Measurements from ENCODE around the gene TIMM10B.

TIMM10B gene, protein sequence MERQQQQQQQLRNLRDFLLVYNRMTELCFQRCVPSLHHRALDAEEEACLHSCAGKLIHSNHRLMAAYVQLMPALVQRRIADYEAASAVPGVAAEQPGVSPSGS

DNA sequence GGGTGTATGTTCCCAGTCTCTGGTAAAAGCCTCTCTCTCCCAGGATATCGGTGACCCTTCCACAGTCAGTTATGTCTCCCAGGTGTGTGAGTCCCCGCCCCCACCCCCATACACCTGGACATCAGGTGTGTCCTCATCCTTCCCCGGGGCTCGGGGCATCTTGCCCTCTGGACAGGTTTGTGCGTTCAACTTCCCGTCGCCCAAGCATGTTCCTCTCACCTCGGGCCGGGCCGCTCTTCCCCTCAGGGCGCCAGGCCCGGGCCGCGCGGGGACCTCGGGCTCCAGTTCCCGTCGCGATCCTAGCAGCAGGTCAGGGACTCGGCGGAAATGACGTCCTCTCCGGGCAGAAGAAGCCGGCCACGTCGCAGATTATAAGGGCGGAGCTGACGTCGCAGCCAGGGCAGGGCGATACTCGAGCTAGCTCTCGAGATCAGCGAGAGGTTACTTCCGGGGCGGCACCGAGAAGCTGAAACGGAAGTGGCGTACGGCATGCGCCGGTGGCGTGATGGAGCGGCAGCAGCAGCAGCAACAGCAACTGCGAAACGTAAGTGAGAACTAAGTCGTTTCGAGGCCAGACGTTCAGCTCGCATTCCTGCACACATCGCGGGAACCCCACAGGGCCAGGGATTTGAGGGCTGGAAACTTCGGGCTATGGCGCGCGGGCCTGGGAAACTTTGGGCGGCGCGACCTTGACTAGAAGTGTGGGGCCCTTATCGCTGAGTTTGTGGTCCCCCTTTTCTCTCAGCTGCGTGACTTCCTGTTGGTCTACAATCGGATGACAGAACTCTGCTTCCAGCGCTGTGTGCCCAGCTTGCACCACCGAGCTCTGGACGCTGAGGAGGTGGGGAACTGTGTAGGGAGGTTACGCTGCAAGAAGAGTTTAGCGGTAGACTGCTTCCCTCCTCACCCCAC, at the start of gene TIMM10B, which contains the start of gene ARFIP2:
TIMM10B (plus strand) TSS at position 490 of the 912 bp plus-strand sequence; CDS start at position 506, 16 bp downstream.
ARFIP2 (minus strand) TSS at position 320 of the 912 bp plus-strand sequence. CDS start 910 bp downstream, outside the sequence.
- peak; percentile 97 for DNase-seq

DNA sequence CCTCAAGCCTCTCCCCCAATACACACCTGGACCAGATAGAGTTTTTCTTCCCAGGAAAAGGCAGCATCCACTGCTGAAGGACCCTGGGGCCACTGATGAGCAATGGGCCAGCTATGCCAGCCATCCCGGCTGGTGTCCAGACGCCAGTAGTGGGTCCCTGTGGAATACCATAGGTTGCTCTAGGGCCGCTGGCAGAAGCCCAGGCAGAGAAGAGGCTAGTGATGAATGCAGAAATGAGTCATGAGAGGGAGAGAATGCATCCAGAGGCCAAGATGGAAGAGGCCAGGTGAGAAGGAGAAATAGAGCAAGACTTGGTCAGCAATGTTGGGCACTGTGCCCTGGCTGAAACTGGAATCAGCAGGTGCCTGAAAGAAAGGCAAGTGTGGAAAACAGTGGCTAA, 49.4 kb upstream of the TIMM10B start:
- DNase-seq, result no peak

DNA sequence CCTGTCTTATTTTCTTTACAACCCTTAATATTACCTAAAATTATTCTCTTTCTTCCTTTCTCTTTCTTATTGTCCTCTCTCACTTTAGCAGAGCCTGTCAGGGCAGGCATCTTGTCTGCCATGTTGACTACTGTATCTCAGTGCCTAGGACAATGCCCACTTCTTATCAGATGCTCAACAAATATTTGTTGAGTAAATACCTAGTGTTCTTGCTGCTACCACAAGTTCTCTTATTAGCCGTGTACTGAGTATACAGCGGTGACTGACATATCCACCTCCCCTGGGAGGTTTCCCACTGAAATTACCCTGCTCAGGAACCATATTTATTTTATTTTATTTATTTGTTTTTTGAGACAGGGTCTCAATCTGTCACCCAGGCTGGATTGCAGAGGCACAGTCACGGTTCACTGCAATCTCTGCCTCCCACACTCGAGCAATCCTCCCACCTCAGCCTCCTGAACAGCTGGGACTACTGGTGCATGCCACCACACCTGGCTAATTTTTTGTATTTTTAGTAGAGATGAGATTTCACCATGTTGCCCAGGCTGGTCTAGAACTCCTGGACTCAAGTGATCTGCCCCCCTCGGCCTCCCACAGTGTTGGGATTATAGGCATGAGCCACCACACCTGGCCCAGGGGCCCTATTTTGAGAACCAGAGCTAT, 47.2 kb upstream of the TIMM10B start:
- no peak for DNase-seq

DNA sequence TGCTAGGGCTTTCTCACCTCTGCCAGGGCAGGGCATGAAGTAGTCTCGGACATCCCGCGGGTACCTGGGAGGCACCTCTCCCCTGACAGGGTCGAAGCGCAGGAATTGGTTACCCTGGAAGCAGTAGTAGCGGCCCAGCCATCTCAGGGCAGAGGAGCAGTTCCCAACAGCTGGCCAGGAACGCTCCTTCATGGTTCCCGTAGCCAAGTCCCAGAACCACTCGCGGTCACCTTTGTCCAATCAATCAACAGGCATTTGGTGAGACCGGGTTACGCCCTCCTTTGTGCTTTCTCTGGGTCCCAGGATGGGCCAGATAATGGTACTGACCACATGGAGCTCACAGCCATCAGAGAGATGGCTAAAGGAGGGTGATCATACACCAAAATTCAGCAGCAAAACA, 43.9 kb upstream of the TIMM10B start:
- DNase-seq, result no peak

DNA sequence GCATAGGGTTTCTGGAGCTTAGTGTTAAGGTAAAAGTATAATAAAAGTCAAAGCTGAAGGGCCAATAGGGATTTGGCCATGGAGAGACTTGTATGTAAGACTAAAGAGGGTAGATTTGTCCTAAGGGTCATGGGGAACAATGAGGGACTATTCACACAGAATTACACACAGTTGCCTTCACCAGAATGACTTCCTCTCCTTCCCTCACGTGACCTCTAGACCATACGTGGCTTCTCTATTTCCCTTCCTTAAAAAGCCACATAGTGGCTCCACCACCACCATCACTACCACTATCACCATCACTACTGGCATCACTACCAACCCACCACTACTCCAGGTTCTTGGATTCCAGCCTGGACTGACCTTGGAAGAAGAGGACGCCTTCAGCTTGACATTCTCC, 43.3 kb upstream of the TIMM10B start:
- peak; percentile 71 to 76 for DNase-seq

DNA sequence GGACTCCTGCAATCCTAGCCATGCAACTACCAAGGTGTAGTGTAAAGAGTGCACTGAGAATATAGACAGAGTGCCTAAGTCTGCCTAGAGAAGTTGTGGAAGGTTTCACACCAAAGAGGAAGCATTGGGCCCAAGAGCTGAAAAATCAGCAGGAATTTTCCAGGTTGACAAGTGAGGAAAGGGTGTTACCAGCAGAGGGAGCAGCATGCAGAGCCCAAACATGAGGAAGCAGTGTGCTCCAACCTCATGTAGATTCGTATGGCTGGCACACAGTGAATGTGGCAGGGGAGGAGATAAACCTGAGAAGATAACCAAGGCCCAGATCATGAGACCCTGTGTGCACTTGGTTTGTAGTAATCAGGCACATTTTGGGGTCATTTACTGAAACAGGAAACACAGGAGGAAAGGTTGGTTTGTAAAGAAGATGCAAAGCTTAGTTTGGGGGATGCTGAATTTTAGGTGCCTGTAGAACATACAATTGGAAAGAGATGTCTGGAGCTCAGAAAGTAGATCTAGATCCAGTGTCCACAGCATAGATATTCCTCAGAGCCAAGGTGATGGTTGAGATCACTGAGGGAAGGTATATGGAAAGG, 42.2 kb upstream of the TIMM10B start:
- DNase-seq, result peak; percentile 55 to 80

DNA sequence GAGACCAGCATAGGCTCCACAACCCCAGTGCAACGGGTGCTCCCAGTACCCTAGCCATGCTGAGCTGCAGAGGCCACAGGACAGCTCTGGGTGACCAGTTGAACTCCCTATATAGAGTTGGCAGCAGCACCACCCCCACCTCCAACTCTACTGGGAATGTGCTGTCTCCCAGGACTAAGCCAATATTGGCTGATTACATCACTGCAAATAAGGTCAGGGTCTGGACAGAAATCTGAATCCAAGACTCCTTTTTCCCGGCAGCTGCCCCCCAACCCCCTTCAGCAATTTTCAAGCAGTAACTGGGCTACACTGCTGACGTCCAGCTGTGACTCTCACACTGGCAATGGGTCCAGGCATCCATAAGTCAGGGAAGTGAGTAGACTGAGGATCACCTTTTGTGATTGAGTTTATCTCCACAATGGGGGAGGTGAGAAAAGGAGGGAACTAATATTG, 40.4 kb upstream of the TIMM10B start, which contains the start of gene HPX:
HPX (minus strand) TSS at position 82 of the 453 bp plus-strand sequence; CDS start at position 58, 24 bp downstream.
- DNase-seq, result no peak

DNA sequence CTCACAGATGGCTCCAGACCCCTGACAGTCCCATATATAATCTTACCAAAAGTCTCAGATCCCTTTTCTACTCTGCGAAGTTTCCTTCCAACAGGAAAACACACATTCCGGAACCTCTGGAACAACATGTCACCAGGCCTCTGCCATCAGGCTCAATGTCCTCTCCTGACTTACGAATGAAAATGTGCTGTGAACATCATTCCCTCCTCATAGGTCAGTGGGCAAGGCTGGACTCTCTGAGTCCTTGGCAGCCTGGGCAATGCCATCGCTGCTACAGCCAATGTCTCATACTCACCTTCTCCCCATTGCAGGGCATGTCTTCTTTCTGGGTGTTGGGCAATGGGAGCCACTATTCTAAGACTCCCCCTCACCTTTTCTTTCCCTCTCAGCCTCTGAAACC, 38.9 kb upstream of the TIMM10B start:
- DNase-seq, result no peak

DNA sequence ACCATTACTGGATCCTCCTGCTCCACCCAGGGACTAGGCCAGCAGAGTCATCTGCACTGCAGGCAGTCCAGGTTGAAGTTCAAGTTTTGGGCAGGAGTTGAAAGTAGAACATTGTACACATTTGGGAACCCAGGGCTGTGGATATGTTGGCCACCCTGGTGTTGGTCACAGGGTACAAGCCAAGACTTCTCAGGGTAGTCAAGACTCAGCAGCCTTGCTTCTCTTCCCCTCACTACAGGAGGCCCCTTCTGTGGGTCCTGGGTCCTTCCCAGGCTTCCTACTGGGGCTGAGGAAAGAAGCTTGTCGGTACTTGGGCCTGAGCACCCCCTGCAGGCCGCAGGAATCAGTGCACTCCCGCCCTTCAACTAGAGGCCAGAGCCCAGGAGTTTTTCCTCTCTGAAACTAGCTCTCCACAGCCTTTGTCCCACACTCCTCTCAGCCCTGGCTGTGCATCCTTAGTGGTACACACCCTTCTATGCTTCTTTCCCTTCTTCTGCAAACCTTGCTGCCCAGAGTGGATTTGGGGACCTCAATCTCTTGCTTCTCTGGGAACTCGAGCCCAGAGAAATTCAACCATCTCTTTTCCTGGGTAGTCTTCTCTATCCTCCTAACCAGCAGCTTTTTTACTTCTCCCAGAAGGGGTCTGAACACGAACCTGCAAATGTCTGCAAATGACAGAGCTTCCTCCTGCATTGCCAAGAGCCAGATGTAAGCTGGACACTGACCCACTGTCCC, 37.9 kb upstream of the TIMM10B start:
- peak; percentile 47 to 58 for DNase-seq

DNA sequence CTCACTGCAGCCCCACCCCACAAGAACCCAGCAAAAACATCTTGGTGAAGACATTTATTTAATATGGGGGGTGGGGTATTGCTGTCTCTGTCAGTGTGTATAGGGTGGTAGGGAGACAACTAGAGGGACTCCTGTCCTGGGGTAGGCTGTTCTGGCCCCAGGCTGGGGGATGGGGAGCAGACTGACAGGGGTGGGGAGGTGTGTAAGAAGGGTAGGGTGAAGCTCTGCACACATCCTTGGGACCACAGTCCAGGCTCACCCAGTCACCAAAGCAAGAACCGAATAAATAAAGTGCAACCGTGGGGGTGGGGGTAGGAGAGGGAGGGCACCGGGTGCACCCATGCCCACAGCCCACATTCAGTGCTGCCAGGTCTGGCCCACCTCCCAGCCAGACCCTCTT, 32.7 kb upstream of the TIMM10B start:
- no peak for DNase-seq

DNA sequence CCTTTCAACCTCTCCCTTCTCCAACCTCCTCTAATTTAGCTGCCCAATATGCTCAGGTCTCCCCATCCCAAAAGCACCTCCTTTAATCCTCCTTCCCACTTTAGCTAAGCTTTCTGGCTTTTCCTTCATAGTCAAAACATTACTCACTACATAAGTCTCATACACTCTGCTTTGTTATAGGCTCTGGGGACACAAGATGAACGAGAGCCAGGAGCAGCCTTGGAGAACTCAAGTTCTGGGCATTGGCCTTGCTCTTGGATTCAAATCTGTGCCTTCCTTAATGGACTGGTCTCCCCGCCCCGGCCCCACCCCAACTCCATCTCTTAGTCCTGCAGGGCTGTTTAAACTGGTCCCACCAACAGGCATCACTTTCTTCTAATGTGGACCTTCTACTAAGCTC, 29.1 kb upstream of the TIMM10B start:
- DNase-seq, result no peak

DNA sequence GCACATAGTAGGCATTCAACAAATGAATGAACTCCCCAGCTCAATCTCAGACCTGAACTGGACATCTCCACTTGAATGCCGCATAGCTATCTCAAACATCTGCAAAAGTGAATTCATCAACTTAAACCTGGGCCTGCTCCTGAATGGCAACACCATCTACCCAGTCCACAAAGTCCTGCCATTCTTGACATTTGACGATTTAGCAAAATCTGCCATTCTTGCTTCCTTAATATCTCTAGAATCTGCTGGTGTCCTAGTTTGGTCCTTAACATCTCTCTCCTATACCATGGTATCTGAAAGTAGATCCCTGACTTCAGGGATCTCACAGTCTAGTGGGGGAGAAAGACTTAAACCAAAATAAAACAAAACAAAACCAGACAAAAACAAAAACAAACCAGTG, 28.1 kb upstream of the TIMM10B start:
- no peak for DNase-seq

DNA sequence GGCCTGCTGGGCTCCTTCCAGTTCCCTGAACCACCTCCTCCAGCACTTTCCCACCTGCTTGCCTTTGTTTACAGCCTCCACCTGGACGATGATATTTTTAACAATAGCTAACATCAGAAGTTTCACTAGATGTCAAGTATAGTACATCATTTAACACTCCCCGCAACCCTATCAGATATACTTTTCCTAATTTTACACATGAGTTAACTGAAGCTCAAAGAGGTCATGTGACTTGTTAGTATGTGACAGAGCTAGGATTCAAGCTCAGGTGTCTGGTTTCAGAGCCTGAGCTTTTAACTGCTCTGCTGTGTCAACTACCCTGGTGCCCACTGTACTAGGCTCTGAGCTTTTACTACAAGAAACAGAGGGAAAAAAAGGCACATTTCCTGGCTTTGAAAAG, 26.2 kb upstream of the TIMM10B start:
- no peak for DNase-seq

DNA sequence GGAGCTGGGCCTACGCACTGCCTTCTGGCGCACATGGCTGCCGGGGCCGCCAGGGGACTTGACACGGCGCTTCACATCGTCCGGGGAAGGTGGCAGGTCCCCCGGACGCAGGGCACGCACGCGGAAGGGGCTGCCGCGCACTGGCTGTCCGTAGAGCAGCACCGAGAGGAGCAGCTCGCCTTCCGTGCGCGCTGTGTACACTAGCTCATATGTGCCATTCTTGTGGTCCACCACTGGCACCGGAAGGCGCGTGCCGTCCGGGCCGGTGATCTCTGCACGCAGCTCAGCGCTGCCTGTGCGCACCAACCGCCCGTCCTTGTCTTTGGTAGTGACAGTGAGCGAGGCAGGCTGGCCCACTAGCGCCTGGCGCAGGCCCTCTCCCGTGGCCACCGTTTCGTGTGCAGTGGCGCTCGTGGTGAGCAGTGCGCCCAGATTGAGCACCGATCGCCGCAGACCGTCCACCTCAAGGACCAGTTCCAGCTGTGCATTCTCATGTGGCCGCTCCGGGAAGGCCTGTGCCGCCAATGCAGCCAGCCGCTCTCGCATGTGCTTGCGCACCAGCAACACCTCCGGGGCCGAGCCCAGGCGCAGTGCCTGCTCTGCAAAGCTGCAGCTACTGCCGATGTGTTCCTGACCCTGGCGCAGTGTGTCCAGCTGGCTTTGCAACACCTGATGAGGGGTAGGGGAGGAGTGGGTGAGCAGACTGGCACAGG, 24.8 kb upstream of the TIMM10B start:
- DNase-seq, result no peak

DNA sequence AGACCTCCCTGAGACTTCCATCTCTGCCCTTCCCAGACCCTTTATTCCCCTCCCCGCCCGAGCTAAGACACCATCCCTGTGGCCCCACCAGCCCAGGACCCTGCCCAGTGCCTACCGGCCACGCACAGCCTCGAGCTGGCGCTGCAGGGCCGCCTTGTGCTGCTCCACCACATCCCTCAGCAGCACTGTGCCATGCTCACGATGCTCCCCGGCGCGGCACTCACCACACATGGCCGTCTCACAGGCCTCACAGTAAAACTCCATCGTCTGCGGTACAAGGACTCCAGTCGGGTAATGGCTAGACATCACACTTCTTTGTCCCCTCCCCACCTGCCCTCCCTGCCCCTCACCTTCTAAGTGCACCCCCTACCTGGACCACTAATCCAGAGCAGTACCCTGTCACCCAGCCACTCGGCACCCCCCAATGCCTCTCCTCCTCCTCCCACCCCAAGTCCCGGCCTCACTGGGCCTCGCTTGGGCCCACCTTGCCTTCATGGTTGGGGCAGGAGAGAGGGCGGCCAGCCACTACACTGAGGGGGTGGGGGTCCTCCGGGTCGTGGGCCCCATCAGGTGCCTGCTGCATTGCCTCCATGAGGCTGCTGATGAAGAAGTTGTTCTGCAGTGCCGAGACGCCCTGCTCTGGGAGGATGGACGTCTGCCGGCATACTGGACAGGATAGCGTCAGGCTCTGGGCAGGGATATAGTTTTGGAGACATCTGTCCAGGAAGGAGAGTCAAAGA, 23.6 kb upstream of the TIMM10B start:
- no peak for DNase-seq

DNA sequence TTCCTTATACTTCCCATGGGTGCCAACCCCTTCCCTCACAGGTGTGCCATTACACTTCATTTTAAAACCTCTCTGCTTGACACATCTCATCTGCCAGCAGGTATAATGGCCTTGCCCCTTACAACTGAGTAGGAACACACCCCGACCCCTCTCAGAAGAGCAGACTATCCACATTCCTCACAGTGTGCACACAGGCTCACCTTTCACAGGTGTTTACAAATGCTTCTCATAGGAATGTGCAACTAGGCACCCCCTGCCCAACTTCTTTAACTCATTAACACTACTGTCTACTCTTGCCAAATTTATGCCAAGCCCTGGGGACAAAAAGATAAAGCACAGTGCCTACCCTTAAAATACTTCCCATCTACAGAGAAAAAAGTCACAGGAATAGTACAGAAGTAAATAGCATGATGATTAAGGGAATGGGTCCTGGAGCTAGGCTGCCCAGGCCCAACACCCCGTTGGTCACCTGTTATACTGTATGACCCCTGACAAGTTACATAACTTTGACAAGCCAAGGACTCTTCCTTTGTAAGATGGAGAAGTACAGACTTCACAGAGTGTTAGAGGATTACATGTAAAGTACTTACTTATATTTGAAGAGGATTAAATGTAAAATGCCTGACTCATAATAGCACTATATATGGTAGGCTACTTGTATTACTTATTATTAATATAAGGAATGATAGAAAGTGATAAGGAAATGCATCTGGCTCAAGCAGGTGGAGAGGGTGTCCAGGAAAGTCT, 22.8 kb upstream of the TIMM10B start:
- DNase-seq, result no peak

DNA sequence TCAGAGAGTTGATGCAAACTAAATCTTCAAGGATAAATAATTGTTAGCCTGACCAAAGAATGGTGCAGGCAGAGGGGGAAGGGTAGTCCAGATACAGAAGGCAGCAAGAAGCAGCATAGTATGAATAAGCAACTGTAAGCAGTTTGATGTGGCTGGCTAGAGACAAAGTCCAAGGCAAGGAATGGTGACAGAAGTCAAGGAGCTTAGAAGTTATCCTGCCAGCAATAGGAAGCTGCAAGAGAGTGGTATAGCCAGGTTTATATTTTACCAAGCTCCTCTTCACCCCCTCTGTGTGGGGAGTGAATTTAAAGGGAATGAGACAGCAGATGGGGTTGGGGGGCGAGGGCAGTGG, 22.2 kb upstream of the TIMM10B start:
- no peak for DNase-seq

DNA sequence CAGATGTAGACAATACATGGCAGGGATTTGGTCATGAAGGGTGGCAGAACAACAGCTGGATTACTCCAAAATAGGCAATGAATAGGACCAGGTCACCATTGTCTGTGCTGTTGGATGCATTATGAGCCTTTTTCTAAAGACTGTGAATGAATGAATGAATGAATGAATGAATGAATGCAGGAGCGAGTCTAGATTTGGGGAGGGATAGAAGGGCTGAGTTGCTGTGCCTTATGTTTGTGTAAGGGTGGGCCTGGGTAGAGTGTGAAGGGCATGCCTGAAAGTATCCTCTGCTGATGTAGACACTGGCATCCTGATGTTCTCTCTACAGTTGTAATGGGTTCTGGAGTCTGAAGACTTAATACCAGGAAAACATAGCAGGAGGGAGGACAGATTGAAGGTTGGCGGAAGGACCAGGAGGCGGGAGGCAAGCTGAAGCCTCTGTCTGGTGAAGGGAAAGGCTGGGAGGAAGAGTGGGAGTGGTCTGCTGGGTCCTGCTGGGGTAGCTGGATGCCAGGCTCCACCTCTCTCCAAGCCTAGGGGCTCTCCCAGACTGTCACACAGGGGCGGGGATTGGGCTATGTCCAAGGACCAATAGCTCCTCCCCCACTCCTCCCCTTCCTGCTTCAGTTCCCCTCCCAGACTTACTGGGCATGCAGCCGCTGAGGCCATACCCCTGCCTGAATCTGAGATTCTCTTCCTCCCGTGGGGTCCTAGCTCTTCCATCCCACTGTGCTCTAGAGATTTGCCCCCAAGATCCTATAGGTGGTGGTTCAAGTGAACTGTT, 12.4 kb upstream of the TIMM10B start:
- no peak for DNase-seq

DNA sequence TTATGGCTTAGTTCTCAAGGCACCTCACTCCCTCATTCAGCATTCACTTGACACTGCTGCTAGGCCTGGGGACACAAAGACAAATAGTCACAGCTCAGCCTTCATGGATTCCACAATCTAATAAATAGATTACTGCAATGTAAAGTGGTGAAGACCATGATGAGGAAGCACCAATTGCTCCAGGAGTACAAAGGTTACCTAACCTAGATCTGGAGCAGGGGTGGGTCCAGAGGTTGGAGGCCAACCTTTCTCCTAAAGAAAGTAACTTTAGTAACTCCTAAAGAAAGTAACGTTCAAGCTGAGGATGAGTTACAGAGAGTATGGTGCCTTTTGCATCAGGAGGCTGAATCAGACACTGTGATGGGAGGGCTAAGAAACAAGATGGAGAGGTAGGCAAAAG, 11.7 kb upstream of the TIMM10B start:
- DNase-seq, result no peak

DNA sequence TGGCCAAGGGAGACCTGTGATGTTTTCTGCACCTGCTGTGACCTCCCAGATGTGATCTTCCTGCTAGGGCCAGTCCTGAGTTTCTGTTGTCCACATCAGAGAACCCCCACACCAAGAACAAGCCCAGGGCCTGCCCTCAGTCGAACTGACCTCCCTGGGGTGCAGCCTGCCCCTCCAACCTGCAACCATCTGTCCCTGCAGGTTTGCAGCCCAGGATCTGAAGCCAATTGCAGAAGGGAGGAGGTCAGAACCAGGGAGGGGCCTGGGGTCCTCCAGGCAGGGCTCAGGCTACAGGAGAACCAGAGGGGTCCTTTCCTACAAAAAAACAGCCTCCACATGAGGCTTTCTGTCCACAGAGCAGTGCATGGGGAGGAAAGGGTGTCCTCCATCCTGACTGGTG, 8.4 kb upstream of the TIMM10B start:
- no peak for DNase-seq

Data from AML-193 (cell line).